H54 (cell line): ENCODE data around the gene ZC3HAV1.
"Not testable (repeated sequence)": the region's sequence is repeated elsewhere in the genome, so short reads cannot be mapped to it uniquely, and the experiment has no call there.

Source experiments
- DNase-seq: peaks from one replicate; pipeline ENCODE4 v3.0.0; 2011; ENCODE audit warnings: low spot score, mixed read lengths; ENCODE audit not compliant: insufficient read length
- FAIRE-seq: peaks from 3 replicates; lab custom pipeline; 2011; peaks lifted over from hg19 to GRCh38; lab: Jason Lieb, UNC
- POLR2A ChIP-seq: IDR thresholded peaks from 2 replicates; pipeline ENCODE4 v1.6.1; 2011; ENCODE audit warnings: low read depth, mild to moderate bottlenecking, low read length

ZC3HAV1 gene

DNA sequence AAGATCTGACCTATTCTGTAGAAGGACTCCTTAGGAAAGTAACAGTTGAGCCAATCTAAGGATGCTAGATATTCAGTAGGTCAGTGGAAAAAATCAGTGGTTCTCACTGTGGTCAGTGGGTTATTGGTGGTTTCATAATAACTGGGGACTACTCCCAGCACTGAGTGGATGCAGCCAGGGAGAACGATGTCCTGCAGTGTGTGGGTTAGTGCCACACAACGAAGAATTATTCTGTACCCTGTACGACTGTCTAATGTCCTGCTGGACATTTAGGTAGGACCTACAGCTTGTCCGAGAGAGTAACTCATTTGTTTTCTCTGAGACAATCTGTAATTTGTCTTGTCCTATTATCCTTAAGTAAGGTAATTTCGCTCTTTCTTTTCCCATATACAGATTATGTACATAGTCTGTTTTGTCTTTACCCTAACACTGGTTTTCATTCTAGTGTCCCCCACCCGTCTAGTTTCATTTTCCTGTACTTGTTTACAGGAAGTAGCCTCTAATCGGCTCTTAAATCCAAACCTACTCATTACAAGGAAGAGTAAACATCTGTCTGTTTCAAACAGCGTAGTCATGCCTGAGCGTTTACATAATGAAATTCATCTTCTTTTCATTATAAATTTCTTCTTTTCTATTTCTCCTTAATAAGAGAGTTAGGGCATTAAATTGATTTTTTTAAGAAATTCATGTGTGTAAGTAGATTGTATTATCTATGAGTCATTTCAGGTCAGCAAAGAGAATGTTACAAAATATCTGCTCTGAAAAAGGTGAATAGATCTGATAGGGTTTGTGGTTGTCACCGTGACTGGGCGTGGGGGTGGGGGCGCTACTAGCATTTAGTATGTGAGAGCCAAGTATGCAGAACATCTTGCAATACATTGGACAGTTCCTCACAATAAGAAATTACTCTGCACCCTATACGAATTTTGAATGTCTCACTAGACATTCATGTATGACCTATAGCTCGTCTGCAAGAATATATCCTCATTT lies 65.4 kb downstream of the ZC3HAV1 start:
- no peak for TF ChIP-seq POLR2A
- no peak for FAIRE-seq
- DNase-seq, result no peak

DNA sequence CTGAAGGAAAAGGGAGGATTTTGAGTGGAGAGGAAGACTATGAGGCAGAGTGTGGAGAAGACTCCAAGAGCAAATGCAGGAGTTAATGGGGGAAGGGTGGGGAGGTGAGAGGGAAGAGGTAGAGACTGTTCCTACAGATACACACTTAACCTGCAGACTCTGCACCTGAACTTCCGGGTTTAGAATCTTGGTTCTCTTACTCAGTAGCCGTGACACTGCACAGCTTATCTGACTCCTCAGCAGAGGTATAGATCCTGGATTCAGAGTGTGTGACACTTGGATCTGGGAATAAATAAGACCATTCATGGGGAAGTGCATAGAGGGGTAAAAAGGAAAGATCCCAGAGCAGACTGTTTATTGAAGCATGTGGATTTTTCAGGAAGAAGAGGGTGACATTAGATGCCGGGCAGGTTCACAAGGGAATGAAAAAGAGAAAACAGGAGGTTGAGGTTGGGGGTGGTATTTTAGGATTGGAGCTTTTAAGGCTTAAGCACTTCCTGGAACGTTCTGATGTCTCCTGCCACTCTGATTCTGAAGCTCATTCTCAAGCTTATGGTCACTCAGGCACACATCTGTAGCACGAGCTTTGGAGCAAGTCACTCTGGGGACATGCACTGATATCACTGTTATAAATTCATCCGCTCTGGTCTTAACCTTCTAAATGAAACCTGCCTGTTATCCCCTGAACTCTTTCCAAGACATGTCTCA lies 68.0 kb downstream of the ZC3HAV1 start:
- no peak for TF ChIP-seq POLR2A
- no peak for DNase-seq
- no peak for FAIRE-seq

- DNase-seq (no peak), FAIRE-seq (no peak)
- TF ChIP-seq POLR2A, result no peak
Observed at GRCh38 chr7:139038691-139039090, 70.8 kb downstream of the ZC3HAV1 start.

GRCh38 chr7:139036901-139037300 lies 72.6 kb downstream of the ZC3HAV1 start:
- TF ChIP-seq POLR2A, result no peak
- FAIRE-seq (no peak), DNase-seq (no peak)

- no peak for DNase-seq
- peak; percentile 52 for TF ChIP-seq POLR2A
- no peak for FAIRE-seq
Observed at GRCh38 chr7:139035586-139036353, 73.8 kb downstream of the ZC3HAV1 start, which contains the start of gene ZC3HAV1L. TSS of gene ZC3HAV1L (minus strand) at chr7:139036042. CDS start at chr7:139036017, 25 bp downstream.

- TF ChIP-seq POLR2A, result no peak
- DNase-seq (no peak), FAIRE-seq (no peak)
Observed at GRCh38 chr7:139034855-139035585, 74.5 kb downstream of the ZC3HAV1 start.

DNA sequence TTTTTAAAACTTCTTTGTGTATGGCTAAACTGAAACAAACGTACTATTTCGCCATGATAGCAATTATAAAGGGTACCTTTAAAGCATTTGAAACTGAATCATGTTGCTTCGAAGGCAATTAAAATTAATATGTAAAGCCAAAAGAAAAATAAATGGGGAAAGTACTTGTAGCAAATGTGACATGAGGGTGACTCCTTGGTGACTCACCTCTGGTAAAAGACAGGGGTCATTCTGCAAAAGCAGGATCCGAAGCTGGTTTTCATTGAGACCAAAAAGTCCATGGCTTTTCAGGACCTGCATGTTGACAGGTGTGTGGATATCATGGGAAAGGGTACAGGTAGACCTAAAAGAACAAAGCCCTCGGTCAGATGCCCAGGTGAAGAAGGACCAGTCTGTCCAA lies 75.2 kb downstream of the ZC3HAV1 start:
- no peak for FAIRE-seq
- DNase-seq, result no peak

GRCh38 chr7:139033346-139034114 lies 76.0 kb downstream of the ZC3HAV1 start:
- FAIRE-seq, result no peak
- DNase-seq, result no peak
- TF ChIP-seq POLR2A, result no peak

More for the DNA sequence above, 75.2 kb downstream of the ZC3HAV1 start:
- TF ChIP-seq POLR2A, result no peak

GRCh38 chr7:139032473-139032872 lies 77.0 kb downstream of the ZC3HAV1 start:
- FAIRE-seq (no peak), DNase-seq (no peak)

GRCh38 chr7:139029353-139029752 lies 80.2 kb downstream of the ZC3HAV1 start:
- no peak for DNase-seq
- no peak for FAIRE-seq
- no peak for TF ChIP-seq POLR2A

More at GRCh38 chr7:139032473-139032872, 77.0 kb downstream of the ZC3HAV1 start:
- no peak for TF ChIP-seq POLR2A

DNA sequence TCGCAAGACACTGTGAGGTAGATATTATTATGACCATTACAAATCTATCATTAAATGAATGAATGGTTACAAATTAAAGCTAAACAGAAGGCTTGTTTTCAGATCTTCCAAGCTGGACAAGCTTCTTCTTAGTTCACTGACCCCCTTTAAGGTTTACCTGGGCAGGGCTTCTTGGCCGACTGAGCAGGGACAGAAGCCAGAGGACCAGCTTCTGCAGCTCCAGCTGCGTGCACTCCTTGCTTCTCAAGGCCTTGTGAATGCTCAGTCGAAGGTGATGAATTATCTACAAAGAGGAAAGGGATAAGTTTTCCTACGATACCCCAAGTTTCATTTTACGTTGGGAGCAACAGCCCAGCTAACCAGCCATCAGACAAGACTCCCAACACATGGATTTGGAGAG lies 83.0 kb downstream of the ZC3HAV1 start:
- no peak for TF ChIP-seq POLR2A
- FAIRE-seq (no peak), DNase-seq (no peak)

- DNase-seq, FAIRE-seq: not testable (repeated sequence)
Observed at GRCh38 chr7:139025861-139026260, 83.7 kb downstream of the ZC3HAV1 start.
